ENCODE data around the gene IL10RA.
"Not testable (repeated sequence)": the region's sequence is repeated elsewhere in the genome, so short reads cannot be mapped to it uniquely, and the experiment has no call there.

The IL10RA gene

GRCh38 chr11:117985953-117986887 is at the start of gene IL10RA:
Gene IL10RA, plus strand, starts transcription at chr11:117986394. Its CDS starts 74 bp downstream, at chr11:117986468.
- Histone ChIP-seq H3K27ac (peak within 1 kb of the TSS; percentile 44 to 99 (median 85)), H3K4me3 (peak within 1 kb of the TSS; percentile 44 to 65 (median 55))

DNA sequence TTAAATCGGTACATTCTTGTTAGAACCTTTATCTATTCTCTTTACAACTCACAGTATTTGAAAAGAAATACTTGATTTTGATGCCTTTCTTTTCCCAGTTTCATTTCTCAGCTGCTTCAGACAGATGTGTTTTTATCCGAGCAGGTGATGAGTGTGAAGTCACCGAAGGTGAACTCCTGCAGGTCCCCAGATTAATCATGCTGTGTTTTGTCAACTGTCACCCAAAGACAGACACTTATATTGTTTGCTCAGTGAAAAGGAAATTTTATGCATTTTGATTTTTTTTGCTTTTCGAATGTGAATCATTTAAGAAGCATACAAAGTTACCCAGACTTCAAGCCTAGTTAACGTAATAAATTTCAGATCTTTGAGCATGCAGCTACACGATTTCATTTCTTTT is 49.2 kb upstream of the IL10RA start:
- no peak overlapping the region for H3K27ac ChIP-seq
- no peak overlapping the region for H3K4me3 ChIP-seq

GRCh38 chr11:117940736-117941135 is 45.5 kb upstream of the IL10RA start:
- H3K27ac ChIP-seq, result peak overlapping the region in 2 of 21 experiments; percentile 37 to 66

DNA sequence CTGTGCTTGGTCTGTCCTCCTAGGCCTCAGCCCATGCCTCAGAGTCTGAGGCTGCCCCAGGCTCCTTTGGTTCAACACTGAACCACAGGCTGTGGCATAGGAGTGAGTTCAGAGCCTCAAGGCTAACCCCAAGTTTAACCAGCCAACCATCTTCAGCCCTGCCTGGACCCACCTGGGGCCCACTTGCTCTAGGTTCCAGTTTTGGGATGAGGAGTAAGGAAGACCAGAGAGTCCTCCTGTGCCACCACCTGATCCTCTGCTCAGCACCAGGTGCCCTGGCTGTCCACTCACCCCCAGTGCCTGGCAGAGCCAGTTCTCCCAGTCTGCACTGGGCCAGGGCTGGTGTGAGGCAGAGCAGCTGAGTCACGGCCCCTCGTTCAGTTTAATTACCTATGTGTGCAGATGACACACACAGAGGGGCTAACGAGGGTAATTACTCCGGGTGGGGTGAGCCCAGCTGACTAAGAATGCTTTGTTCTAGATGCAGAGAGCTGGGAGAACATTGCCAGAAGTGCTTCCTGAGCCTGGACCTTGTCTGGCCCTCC is 45.0 kb upstream of the IL10RA start:
- Histone ChIP-seq H3K4me3 (no peak overlapping the region), H3K27ac (peak overlapping the region in 3 of 21 experiments; percentile 18 to 66 (median 37))

More at GRCh38 chr11:117940736-117941135, 45.5 kb upstream of the IL10RA start:
- H3K4me3 ChIP-seq, result no peak overlapping the region

DNA sequence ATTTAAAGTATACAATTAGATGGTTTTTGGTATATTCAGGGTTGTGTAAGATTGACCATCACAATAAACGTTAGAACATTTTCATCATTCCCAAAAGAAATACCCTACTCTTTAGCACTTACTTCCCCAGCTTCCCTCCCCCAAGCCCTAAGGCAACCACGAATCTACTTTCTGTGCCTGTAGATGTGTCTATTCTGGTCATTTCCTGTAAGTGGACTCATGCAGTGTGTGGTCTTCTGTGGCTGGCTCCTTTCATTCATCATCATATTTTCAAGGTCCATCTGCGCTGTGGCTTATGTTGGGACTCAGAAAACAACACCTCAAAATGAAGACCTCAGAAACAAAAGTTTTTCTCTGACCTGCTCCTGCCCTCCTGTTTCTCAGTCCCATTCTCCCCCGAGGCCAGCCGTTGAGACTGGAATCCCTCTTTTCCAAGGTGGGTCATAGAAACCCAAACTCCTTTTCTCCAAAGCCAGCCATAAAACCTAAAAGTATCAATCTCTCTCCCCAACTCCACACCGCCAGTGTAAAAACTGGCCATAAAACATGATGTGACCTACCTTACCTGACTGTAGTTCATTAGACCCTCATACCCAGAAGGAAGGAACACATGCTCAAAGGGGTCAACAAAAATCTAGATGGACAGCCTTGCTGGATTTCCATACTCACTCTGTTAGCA is 44.1 kb upstream of the IL10RA start:
- Histone ChIP-seq H3K27ac (peak overlapping the region in 1 of 21 experiments; percentile 66), H3K4me3 (no peak overlapping the region)

DNA sequence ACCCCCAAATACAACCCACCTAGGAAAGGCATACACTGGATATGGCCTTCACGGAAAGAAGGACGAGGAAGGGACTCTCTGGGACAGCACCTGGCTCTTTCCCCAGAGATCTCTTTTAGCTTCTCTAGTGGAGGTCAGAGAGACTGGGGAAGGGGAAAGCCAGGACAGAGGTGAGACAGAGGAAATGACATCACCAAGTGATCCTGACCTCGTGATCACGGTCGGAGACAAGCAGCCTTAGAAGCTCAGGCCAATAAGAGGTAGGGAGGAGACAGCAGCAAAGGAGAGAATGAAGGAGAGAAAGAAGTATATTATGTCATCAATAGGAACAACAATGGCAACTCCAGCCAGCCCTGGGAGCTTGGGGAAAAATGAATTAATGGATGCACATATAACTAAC is 41.6 kb upstream of the IL10RA start:
- Histone ChIP-seq H3K27ac (peak overlapping the region in 1 of 21 experiments; percentile 38), H3K4me3 (no peak overlapping the region)

- H3K27ac ChIP-seq, result peak overlapping the region in 2 of 21 experiments; percentile 19 to 26
- H3K4me3 ChIP-seq, result no peak overlapping the region
These were observed 41.0 kb upstream of the IL10RA start for GRCh38 chr11:117945047-117945810.

DNA sequence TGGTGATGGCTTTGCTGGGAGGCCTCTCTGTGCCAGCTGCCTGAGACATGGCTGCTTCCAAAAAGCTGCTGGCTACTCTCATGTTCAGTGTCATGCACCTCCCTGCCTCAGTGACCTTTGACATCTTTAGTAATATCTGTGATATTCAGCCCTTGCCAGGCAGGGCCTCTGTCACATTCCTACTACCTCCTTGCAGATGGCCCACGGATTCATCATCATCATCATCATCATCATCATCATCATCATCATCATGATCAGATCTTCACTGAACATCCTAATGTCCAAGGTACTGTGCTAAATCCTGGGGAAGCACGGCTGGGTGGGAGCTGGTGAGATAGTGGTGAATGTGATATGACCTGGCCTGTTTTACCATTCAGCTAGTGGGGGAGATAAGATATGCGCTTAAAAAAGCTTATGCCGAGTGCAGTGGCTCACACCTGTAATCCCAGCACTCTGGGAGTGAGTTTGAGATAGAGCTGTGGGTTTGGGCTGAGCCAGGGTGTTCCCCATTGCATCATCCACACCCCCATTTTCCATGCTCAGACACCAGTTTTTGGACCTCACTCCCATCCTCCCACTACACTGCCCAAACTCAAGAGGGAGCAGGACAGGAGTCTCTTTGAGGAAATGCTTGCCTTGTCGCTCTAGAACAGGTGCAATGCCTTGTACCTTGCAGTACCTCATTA is 39.9 kb upstream of the IL10RA start:
- H3K4me3 ChIP-seq, result no peak overlapping the region
- H3K27ac ChIP-seq, result peak overlapping the region in 1 of 21 experiments; percentile 21

DNA sequence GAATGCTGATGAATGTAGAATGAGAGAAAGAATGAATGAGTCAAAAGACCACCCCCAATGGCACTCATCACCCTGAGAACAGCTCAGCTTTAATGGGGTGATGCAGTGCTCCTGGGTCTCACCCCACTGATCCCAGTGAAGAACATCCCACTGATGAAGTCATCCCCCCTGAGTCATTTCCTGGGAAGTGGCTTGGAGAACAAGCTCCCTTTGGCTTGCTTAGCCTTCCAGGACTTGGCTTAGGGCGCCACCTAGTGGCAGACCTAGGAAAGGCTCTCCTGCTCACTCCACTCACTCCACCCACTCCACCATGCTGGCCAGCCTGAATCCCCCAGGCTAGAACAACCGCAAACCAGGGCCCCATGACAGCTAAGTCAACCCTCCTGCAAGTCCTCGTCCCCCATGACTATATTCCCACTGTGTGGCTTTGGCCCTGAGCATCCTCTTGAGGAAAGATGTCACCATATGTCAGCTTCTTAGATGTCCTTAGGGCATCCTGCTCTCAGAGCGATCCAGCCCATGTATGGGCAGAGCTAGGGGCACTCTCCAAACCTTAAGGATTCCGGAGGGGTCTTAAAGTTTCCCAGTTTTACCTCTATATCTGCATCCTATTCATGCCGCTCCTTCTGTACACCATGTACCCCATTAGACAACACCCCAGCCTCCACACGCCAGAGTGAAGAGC is 39.2 kb upstream of the IL10RA start:
- Histone ChIP-seq H3K27ac (no peak overlapping the region), H3K4me3 (no peak overlapping the region)

- not testable (repeated sequence) for H3K27ac ChIP-seq, H3K4me3 ChIP-seq
These were observed 38.4 kb upstream of the IL10RA start for GRCh38 chr11:117947751-117948150.

GRCh38 chr11:117948466-117948865 is 37.7 kb upstream of the IL10RA start:
- peak overlapping the region in 2 of 21 experiments; percentile 22 to 91 for H3K27ac ChIP-seq
- not testable (repeated sequence) for H3K4me3 ChIP-seq

- Histone ChIP-seq H3K27ac (peak overlapping the region in 6 of 21 experiments; percentile 14 to 91 (median 82)), H3K4me3 (no peak overlapping the region)
These were observed 37.1 kb upstream of the IL10RA start for GRCh38 chr11:117949062-117949461.

DNA sequence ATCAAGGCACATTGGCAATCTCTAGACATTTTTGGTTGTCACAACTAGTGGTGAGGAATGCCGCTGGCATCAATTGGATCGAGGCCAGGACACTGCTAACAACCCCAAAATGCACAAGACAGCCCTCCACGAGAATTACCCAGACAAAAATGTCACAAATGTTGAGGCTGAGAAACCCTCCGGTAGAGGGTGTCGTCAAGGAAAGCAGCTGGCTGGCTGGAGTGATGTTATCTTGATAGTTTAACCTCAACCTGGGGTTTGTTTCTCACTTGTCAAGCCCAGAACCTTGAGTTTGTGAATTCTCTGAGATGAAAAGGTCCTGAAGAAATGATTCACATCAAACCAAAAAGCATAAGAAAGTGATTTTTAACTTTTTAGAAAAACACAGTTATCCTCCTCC is 35.9 kb upstream of the IL10RA start:
- no peak overlapping the region for H3K4me3 ChIP-seq
- H3K27ac ChIP-seq, result peak overlapping the region in 12 of 21 experiments; percentile 22 to 91 (median 56)

DNA sequence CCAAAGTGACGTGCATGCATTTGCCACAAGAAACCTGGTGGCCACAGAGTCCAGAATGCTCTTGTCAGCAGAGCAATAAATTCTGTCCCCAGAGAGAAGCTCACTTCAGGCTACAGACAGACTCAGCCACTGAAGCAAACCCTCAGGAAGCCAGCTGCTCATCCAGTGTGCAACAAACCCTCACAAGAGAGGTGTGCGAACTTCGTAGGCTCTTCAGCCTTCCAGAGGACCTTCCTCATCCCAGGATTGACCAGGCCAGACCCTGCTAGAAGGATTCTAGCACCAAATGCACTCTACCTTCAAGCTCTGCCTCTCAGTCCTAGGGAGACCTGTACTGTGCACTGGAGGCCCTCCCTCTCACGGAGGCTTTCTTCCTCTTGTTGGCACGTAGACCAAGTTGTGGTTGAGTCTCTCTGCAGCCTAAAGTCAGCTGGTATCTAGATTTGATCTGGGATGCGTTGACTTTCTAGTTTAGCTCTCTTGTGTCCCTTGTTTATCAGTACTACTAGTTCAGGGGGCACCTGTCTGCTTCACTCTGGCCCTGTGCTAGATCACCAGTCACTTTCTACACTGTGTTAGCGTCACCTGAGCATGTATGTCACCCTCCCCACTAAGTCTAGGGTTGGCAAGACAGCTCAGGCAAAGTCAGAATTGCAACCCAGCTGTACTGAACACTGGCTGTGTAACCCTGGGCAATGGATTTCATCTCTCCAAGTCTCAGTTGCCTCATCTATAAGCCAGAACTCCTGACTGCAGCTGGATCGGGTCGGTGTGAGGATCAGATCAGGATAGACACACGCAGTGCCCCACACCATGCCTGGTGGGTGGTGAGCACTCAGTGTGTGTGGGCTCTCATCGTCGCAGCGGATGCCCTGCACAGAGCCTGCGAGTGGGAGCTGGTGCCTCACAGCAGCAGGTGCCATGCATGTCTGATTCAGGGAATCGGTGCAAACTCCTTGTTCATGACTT is 34.9 kb upstream of the IL10RA start:
- no peak overlapping the region for H3K4me3 ChIP-seq
- H3K27ac ChIP-seq, result peak overlapping the region in 13 of 21 experiments; percentile 22 to 91 (median 51)

- no peak overlapping the region for H3K4me3 ChIP-seq
- peak overlapping the region in 8 of 21 experiments; percentile 7 to 91 (median 76) for H3K27ac ChIP-seq
These were observed 33.0 kb upstream of the IL10RA start for GRCh38 chr11:117953024-117953671.

GRCh38 chr11:117958949-117959348 is 27.2 kb upstream of the IL10RA start:
- Histone ChIP-seq H3K27ac (peak overlapping the region in 1 of 21 experiments; percentile 23), H3K4me3 (no peak overlapping the region)
